ENCODE results near the gene CTRB1. TPM values are rescaled to one million over a fixed set of nuclear protein-coding genes. Genes with fewer than 3 reads are reported as not detected.
"Not testable (repeated sequence)": the region's sequence is repeated elsewhere in the genome, so short reads cannot be mapped to it uniquely, and the experiment has no call there.

Gene CTRB1
- total and polyA plus RNA-seq, 4 donors = 3.4 to 17.4 (median 6.3) TPM

DNA sequence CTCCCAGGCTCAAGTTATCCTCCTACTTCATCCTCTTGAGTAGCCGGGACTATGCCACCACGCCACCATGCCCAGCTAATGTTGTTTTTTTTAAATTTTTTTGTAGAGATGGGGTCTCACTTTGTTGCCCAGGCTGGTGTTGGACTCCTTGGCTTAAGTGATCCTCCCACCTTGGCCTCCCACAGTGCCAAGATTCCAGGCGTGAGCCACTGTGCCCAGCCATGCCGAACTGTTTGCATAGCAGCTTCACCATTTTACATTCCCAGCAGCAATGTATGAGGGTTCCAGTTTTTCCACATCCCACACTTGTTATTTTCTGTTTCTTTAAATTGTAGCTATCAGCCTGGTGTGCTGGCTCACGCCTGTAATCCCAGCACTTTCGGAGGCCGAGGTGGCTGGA is 2.2 kb upstream of the CTRB1 start:
- intact Hi-C loops (cut with DNase I) = no loop called here
- ATAC-seq (ENCODE audit: low FRiP score) (no peak), DNase-seq (no peak)
- Histone ChIP-seq H3K4me1 (ENCODE audit: control insufficient read depth in 1 of 2, insufficient read depth in 2 of 2, low read length in 2 of 2) (no peaks in the 10 kb centered on the region), H3K27me3 (ENCODE audit: control insufficient read depth in 1 of 2, insufficient read depth in 2 of 2, low read length in 1 of 2) (no peaks in the 10 kb centered on the region), H3K27ac (ENCODE audit: low read depth in 1 of 2, low read length in 2 of 2) (no peak overlapping the region), H3K4me3 (ENCODE audit: low read length in 2 of 2) (no peak overlapping the region), H3K9me3 (ENCODE audit: control insufficient read depth, low read length) (no peaks in the 10 kb centered on the region), H3K36me3 (ENCODE audit: control insufficient read depth in 1 of 2, insufficient read depth in 2 of 2, low read length in 1 of 2) (no peaks in the 10 kb centered on the region)
- 25 to 34% methylated on average over 7 of the region's 7 CpGs for WGBS, 2 donors

DNA sequence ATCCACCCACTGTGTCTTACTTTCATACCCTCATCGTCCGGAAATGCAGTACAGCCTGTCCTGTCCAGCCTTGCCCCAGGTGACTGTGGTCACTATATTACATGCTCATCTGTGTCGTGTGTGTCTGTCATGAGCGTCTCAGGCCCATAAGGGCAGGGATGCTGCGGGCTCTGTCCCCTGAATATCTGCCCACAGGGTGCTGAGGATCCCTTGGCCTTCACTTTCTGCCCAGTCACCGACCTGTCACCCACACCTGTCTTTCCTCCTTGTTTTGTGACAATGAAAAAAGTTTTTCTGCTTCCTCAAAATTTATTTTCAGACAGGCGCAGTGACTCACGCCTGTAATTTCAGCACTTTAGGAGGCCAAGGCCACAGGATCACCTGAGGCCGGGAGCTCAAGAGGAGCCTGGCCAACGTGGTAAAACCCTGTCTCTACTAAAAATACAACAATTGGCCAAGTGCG is 1.4 kb upstream of the CTRB1 start:
- WGBS, 2 donors = 90 to 92% methylated on average over 11 of the region's 11 CpGs
- intact Hi-C loops (cut with DNase I) = no loop called here
- H3K4me3 ChIP-seq (ENCODE audit: low read length in 2 of 2) = no peak overlapping the region
- no peak for ATAC-seq (ENCODE audit: low FRiP score)
- no peaks in the 10 kb centered on the region for H3K36me3 ChIP-seq (ENCODE audit: control insufficient read depth in 1 of 2, insufficient read depth in 2 of 2, low read length in 1 of 2)
- no peaks in the 10 kb centered on the region for H3K27me3 ChIP-seq (ENCODE audit: control insufficient read depth in 1 of 2, insufficient read depth in 2 of 2, low read length in 1 of 2)
- no peak for DNase-seq
- no peaks in the 10 kb centered on the region for H3K9me3 ChIP-seq (ENCODE audit: control insufficient read depth, low read length)
- no peak overlapping the region for H3K27ac ChIP-seq (ENCODE audit: low read depth in 1 of 2, low read length in 2 of 2)
- no peaks in the 10 kb centered on the region for H3K4me1 ChIP-seq (ENCODE audit: control insufficient read depth in 1 of 2, insufficient read depth in 2 of 2, low read length in 2 of 2)

DNA sequence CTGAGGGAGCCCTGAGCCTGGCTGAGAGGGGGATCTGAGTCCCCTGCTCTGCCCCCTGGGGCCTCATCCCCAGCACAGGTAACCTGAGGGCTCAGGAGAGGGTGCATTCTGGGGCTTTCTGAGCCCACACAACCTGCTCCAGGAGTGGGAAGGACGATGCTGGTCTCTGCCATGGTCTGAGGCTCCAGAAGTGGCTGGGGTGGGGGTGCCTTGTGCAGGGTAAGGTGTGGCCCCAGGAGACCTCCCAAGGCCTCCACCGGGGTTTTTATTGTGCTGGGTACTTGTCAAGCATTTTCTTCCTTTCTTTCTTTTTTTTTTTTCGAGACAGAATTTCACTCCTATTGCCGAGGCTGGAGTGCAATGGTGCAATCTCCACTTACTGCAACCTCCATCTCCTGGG is 300 bp downstream of the CTRB1 start:
- H3K9me3 ChIP-seq (ENCODE audit: control insufficient read depth, low read length) = no peaks in the 10 kb centered on the region
- no peaks in the 10 kb centered on the region for H3K4me1 ChIP-seq (ENCODE audit: control insufficient read depth in 1 of 2, insufficient read depth in 2 of 2, low read length in 2 of 2)
- no peak for DNase-seq
- ATAC-seq (ENCODE audit: low FRiP score) = no peak
- no peak overlapping the region for H3K27ac ChIP-seq (ENCODE audit: low read depth in 1 of 2, low read length in 2 of 2)
- 61 to 73% methylated on average over 4 of the region's 4 CpGs for WGBS, 2 donors
- H3K36me3 ChIP-seq (ENCODE audit: control insufficient read depth in 1 of 2, insufficient read depth in 2 of 2, low read length in 1 of 2) = no peaks in the 10 kb centered on the region
- H3K4me3 ChIP-seq (ENCODE audit: low read length in 2 of 2) = no peak overlapping the region
- no peaks in the 10 kb centered on the region for H3K27me3 ChIP-seq (ENCODE audit: control insufficient read depth in 1 of 2, insufficient read depth in 2 of 2, low read length in 1 of 2)
- intact Hi-C loops (cut with DNase I) = no loop called here

DNA sequence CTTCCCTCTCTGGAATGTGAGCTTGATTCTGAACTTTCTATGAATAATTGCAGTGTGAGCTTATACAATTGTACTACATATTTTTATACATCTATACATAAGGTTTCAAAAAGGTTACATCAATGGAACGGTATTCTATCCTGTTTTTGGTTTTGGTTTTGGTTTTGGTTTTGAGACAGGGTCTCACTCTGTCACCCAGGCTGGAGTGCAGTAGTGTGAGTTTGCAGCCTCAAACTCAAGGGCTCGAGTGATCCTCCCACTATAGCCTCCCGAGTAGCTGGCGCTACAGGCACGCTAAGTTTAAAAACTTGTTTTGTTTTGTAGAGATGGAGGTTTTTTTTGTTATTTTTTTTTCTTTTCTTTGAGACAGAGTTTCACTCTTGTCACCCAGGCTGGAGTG is 1.1 kb downstream of the CTRB1 start:
- Histone ChIP-seq H3K36me3 (ENCODE audit: control insufficient read depth in 1 of 2, insufficient read depth in 2 of 2, low read length in 1 of 2) (no peaks in the 10 kb centered on the region), H3K9me3 (ENCODE audit: control insufficient read depth, low read length) (no peaks in the 10 kb centered on the region), H3K4me1 (ENCODE audit: control insufficient read depth in 1 of 2, insufficient read depth in 2 of 2, low read length in 2 of 2) (no peaks in the 10 kb centered on the region), H3K27ac (ENCODE audit: low read depth in 1 of 2, low read length in 2 of 2) (no peak overlapping the region), H3K4me3 (ENCODE audit: low read length in 2 of 2) (no peak overlapping the region), H3K27me3 (ENCODE audit: control insufficient read depth in 1 of 2, insufficient read depth in 2 of 2, low read length in 1 of 2) (no peaks in the 10 kb centered on the region)
- intact Hi-C loops (cut with DNase I) = no loop called here
- no peak for ATAC-seq (ENCODE audit: low FRiP score)
- WGBS, 2 donors = 37 to 53% methylated on average over 5 of the region's 5 CpGs
- no peak for DNase-seq

DNA sequence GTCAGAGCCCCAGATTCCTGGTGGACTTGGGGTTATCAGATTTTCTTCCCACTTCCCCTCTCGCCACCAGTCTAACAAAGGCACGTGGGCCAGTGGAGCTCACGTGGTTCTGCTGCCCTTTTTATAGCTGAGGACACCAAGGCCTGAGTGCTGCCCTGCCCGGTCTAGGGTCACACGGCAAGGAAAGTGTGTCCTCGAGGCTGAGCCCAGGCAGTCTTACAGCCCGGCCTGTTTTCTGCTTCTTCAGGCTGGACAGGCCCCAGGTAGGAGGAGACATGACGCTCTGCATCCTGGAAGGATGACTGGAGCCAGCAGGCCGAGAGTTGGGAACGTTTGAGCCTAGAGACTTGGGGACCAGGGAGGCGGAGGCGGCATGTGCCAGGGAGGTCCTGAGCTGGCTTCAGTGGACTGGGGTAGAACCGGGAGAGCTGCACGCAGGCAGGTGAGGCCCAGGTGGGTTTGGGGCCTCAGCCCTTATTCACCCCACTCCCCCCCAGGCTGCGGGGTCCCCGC is 3.5 kb downstream of the CTRB1 start:
- Histone ChIP-seq H3K4me3 (ENCODE audit: low read length in 2 of 2) (no peak overlapping the region), H3K27ac (ENCODE audit: low read depth in 1 of 2, low read length in 2 of 2) (no peak overlapping the region), H3K27me3 (ENCODE audit: control insufficient read depth in 1 of 2, insufficient read depth in 2 of 2, low read length in 1 of 2) (no peaks in the 10 kb centered on the region), H3K9me3 (ENCODE audit: control insufficient read depth, low read length) (no peaks in the 10 kb centered on the region), H3K36me3 (ENCODE audit: control insufficient read depth in 1 of 2, insufficient read depth in 2 of 2, low read length in 1 of 2) (no peaks in the 10 kb centered on the region), H3K4me1 (ENCODE audit: control insufficient read depth in 1 of 2, insufficient read depth in 2 of 2, low read length in 2 of 2) (no peaks in the 10 kb centered on the region)
- WGBS, 2 donors = 43 to 47% methylated on average over 14 to 16 of the region's 16 CpGs
- peak in 1 of 2 donors; percentile 63 for DNase-seq
- no peak for ATAC-seq (ENCODE audit: low FRiP score)
- intact Hi-C loops (cut with DNase I) = no loop called here

DNA sequence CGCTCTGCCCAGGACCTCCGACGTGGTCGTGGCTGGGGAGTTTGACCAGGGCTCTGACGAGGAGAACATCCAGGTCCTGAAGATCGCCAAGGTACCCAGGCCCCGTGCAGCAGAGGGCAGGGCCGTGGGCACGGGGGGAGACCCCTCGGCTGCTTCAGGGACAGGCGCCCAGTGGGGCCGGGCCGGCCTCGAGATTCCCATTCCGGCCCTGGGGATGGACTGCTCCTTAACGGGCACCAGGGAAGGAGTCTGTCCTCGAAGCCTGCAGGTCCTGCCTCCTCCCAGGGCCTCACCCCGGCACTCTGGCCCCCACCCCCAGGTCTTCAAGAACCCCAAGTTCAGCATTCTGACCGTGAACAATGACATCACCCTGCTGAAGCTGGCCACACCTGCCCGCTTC is 4.3 kb downstream of the CTRB1 start:
- H3K27ac ChIP-seq (ENCODE audit: low read depth in 1 of 2, low read length in 2 of 2); H3K36me3 ChIP-seq (ENCODE audit: control insufficient read depth in 1 of 2, insufficient read depth in 2 of 2, low read length in 1 of 2); DNase-seq; H3K9me3 ChIP-seq (ENCODE audit: control insufficient read depth, low read length); intact Hi-C loops (cut with DNase I); H3K4me1 ChIP-seq (ENCODE audit: control insufficient read depth in 1 of 2, insufficient read depth in 2 of 2, low read length in 2 of 2); H3K4me3 ChIP-seq (ENCODE audit: low read length in 2 of 2); H3K27me3 ChIP-seq (ENCODE audit: control insufficient read depth in 1 of 2, insufficient read depth in 2 of 2, low read length in 1 of 2); ATAC-seq (ENCODE audit: low FRiP score): not testable (repeated sequence)
- 69 to 72% methylated on average over 6 to 11 of the region's 20 CpGs for WGBS, 2 donors

DNA sequence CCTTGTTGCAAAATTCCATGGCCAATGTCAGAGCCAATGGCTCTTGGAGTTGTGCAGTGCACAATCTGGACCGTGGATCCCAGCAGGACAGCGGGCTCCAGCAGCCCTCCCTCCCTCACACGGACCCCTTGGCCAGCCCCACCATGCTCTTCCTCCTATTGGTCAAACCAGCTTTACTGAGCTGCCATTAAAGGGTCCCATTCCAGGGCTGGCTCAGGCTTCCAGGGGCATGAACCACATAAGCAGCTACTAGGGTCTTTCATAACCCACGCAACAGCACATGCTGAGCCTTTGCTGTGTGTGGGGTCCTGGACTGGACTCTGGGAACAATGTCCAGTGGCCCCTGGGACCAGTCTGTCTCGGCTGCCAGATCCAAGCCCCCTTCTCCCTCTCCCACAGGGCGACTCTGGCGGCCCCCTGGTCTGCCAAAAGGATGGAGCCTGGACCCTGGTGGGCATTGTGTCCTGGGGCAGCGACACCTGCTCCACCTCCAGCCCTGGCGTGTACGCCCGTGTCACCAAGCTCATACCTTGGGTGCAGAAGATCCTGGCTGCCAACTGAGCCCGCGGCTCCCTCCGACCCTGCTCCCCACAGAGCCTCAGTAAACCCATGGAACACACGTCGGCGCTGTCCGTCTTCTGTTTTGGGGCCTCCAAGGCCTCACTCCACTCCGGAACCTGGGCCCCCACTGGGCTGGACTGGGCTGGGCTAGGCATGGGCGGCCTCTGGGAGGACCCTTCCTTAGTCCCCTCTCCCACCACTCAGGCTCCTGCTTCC is 5.7 kb downstream of the CTRB1 start:
- no peak for DNase-seq
- no peaks in the 10 kb centered on the region for H3K4me1 ChIP-seq (ENCODE audit: control insufficient read depth in 1 of 2, insufficient read depth in 2 of 2, low read length in 2 of 2)
- intact Hi-C loops (cut with DNase I) = loop anchor here (2.0 kb wide), 1 partner anchor 18 kb away; the partner anchor contains the start of gene CTRB2 (in 2 of the 2)
- no peak overlapping the region for H3K27ac ChIP-seq (ENCODE audit: low read depth in 1 of 2, low read length in 2 of 2)
- no peak overlapping the region for H3K4me3 ChIP-seq (ENCODE audit: low read length in 2 of 2)
- H3K27me3 ChIP-seq (ENCODE audit: control insufficient read depth in 1 of 2, insufficient read depth in 2 of 2, low read length in 1 of 2) = no peaks in the 10 kb centered on the region
- H3K9me3 ChIP-seq (ENCODE audit: control insufficient read depth, low read length) = no peaks in the 10 kb centered on the region
- 56 to 58% methylated on average over 20 of the region's 20 CpGs for WGBS, 2 donors
- no peak for ATAC-seq (ENCODE audit: low FRiP score)
- H3K36me3 ChIP-seq (ENCODE audit: control insufficient read depth in 1 of 2, insufficient read depth in 2 of 2, low read length in 1 of 2) = peaks cover 0 to 6% of the 10 kb centered on the region in 2 donors

DNA sequence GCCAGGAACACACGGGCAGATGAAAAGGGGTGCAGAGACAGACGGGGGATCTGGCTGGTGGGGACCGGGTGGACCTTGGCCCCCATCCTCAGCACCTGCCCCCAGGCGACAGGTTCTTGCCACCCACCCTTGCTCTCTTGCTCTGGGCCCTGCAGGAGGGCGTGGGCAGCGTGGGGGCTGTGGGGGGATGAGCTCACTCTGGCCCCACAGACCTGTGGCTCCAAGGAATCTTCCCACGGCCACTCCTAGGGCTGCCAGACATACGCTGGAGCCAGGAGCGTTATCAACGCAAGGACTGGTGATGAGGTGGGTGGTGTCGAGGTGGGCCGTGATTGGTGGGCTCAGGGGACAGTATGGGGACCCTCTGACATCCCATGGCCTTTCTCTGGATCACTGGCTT is 6.3 kb downstream of the CTRB1 start:
- WGBS, 2 donors = 42 to 46% methylated on average over 10 to 12 of the region's 12 CpGs
- Histone ChIP-seq H3K4me3 (ENCODE audit: low read length in 2 of 2) (no peak overlapping the region), H3K27ac (ENCODE audit: low read depth in 1 of 2, low read length in 2 of 2) (no peak overlapping the region), H3K4me1 (ENCODE audit: control insufficient read depth in 1 of 2, insufficient read depth in 2 of 2, low read length in 2 of 2) (no peaks in the 10 kb centered on the region), H3K27me3 (ENCODE audit: control insufficient read depth in 1 of 2, insufficient read depth in 2 of 2, low read length in 1 of 2) (no peaks in the 10 kb centered on the region), H3K9me3 (ENCODE audit: control insufficient read depth, low read length) (no peaks in the 10 kb centered on the region), H3K36me3 (ENCODE audit: control insufficient read depth in 1 of 2, insufficient read depth in 2 of 2, low read length in 1 of 2) (peaks cover 0 to 8% of the 10 kb centered on the region in 2 donors)
- intact Hi-C loops (cut with DNase I) = loop anchor here (2.0 kb wide), 1 partner anchor 18 kb away; the partner anchor contains the start of gene CTRB2 (in 2 of the 2)
- ATAC-seq (ENCODE audit: low FRiP score) (no peak), DNase-seq (peak in 1 of 2 donors; percentile 71)

Data from aorta (tissue), 5 donors.